Transverse colon (tissue), 3 donors: ENCODE results near the gene DYNLL1.

Experiments
- POLR2A ChIP-seq: fragments of 450-650 bp; IDR thresholded peaks from one replicate; pipeline ENCODE4 v1.6.1; 2016; ENCODE audit warnings: antibody characterized with exemption, mild to moderate bottlenecking, moderate library complexity
- TF ChIP-seq, protein P1 (sequence below), 5 experiments: fragments of 200-600 bp in 3 of 5; fragments of 450-650 bp in 2 of 5; sonication (generic) in 3 of 5; IDR thresholded peaks; 1 replicate in 2 of 5; 2 replicates in 3 of 5; pipeline ENCODE4 v1.5.1; 2016 to 2017; ENCODE audit warnings: antibody characterized with exemption in 5 of 5, inconsistent platforms in 3 of 5, mild to moderate bottlenecking in 2 of 5, moderate library complexity in 1 of 5

DNA sequence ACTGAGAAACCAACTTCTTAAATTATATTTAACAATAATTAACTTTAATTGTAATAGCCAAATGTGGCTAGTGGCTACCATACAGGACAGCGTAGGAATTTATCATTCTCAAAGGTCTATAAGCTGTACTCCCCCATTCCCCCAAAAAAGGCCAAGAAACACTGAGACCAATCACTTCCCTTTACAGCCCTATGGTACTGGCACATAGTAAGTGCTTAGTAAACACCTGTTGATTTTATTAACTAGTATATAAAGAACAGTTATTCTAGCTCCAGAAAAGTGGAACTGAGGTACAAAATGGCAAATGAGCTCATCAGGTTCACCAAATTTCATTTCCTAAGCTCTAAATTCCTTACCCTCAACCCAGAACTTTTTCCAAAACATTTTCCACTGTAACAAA is 20.3 kb upstream of the DYNLL1 start:
- no peak for TF ChIP-seq POLR2A
- TF ChIP-seq, protein P1, sequence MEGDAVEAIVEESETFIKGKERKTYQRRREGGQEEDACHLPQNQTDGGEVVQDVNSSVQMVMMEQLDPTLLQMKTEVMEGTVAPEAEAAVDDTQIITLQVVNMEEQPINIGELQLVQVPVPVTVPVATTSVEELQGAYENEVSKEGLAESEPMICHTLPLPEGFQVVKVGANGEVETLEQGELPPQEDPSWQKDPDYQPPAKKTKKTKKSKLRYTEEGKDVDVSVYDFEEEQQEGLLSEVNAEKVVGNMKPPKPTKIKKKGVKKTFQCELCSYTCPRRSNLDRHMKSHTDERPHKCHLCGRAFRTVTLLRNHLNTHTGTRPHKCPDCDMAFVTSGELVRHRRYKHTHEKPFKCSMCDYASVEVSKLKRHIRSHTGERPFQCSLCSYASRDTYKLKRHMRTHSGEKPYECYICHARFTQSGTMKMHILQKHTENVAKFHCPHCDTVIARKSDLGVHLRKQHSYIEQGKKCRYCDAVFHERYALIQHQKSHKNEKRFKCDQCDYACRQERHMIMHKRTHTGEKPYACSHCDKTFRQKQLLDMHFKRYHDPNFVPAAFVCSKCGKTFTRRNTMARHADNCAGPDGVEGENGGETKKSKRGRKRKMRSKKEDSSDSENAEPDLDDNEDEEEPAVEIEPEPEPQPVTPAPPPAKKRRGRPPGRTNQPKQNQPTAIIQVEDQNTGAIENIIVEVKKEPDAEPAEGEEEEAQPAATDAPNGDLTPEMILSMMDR (IDR thresholded peaks at IDR 0.05): no peak
